ENCODE results near the gene TREH. TPM values are rescaled to one million over a fixed set of nuclear protein-coding genes. Genes with fewer than 3 reads are reported as not detected.

TREH gene
- total RNA-seq, 2 donors from 2014 or later = 2.4 to 2.8 TPM

GRCh38 chr11:118662401-118663271, 16.8 kb downstream of the TREH start:
- intact Hi-C loops (cut with DNase I) = no loop called here
- TF ChIP-seq CTCF (IDR thresholded peaks at IDR 0.05) = no peak
- Histone ChIP-seq H3K27me3 (no peaks in the 10 kb centered on the region), H3K9ac (ENCODE audit: low read depth in 2 of 2, low read length in 2 of 2) (no peak overlapping the region), H3K4me3 (no peak overlapping the region), H3K36me3 (no peaks in the 10 kb centered on the region), H3K9me3 (no peaks in the 10 kb centered on the region), H3K4me1 (peaks cover 4% of the 10 kb centered on the region), H3K27ac (no peak overlapping the region)
- no peak for DNase-seq

GRCh38 chr11:118661425-118662301, 17.8 kb downstream of the TREH start:
- intact Hi-C loops (cut with DNase I) = no loop called here
- H3K27me3 ChIP-seq = no peaks in the 10 kb centered on the region
- no peak for DNase-seq

GRCh38 chr11:118660681-118661424, 18.6 kb downstream of the TREH start:
- Histone ChIP-seq H3K4me3 (no peak overlapping the region), H3K9ac (ENCODE audit: low read depth in 2 of 2, low read length in 2 of 2) (no peak overlapping the region), H3K4me1 (peaks cover 4% of the 10 kb centered on the region), H3K9me3 (no peaks in the 10 kb centered on the region), H3K27me3 (no peaks in the 10 kb centered on the region), H3K27ac (no peak overlapping the region), H3K36me3 (no peaks in the 10 kb centered on the region)
- DNase-seq = no peak
- intact Hi-C loops (cut with DNase I) = no loop called here
- no peak for TF ChIP-seq CTCF (IDR thresholded peaks at IDR 0.05)

More at GRCh38 chr11:118661425-118662301, 17.8 kb downstream of the TREH start:
- Histone ChIP-seq H3K27ac (no peak overlapping the region), H3K9ac (ENCODE audit: low read depth in 2 of 2, low read length in 2 of 2) (no peak overlapping the region), H3K36me3 (no peaks in the 10 kb centered on the region), H3K9me3 (no peaks in the 10 kb centered on the region), H3K4me3 (no peak overlapping the region), H3K4me1 (peaks cover 4% of the 10 kb centered on the region)
- no peak for TF ChIP-seq CTCF (IDR thresholded peaks at IDR 0.05)

GRCh38 chr11:118659953-118660680, 19.3 kb downstream of the TREH start:
- H3K27ac ChIP-seq = no peak overlapping the region

More at GRCh38 chr11:118659953-118660680, 19.3 kb downstream of the TREH start:
- Histone ChIP-seq H3K4me3 (no peak overlapping the region), H3K4me1 (peaks cover 4% of the 10 kb centered on the region), H3K9me3 (no peaks in the 10 kb centered on the region), H3K36me3 (no peaks in the 10 kb centered on the region), H3K9ac (ENCODE audit: low read depth in 2 of 2, low read length in 2 of 2) (no peak overlapping the region), H3K27me3 (no peaks in the 10 kb centered on the region)
- intact Hi-C loops (cut with DNase I) = loop anchor here (5.0 kb wide), 1 partner anchor 58 kb away; no protein-coding TSS in a partner anchor
- no peak for DNase-seq
- no peak for TF ChIP-seq CTCF (IDR thresholded peaks at IDR 0.05)
